Ectodermal cell (in vitro differentiated cells): ENCODE results near the gene DGKI.

Experiments used
- H3K27ac ChIP-seq: 2 replicates; pipeline ENCODE4 v1.7.0; 2013; ENCODE audit warnings: mild to moderate bottlenecking, low read depth, low read length; ENCODE audit not compliant: insufficient read depth, poor library complexity, severe bottlenecking
- H3K27me3 ChIP-seq: 2 replicates; pipeline ENCODE4 v1.7.0; 2013; ENCODE audit warnings: mild to moderate bottlenecking, low read length; ENCODE audit not compliant: insufficient read depth, control insufficient read depth, poor library complexity, severe bottlenecking
- H3K36me3 ChIP-seq: one replicate; pipeline ENCODE4 v1.7.0; 2013; ENCODE audit warnings: low read length; ENCODE audit not compliant: control insufficient read depth, insufficient read depth
- H3K4me1 ChIP-seq: one replicate; pipeline ENCODE4 v1.7.0; 2013; ENCODE audit warnings: low read length; ENCODE audit not compliant: control insufficient read depth, insufficient read depth
- H3K4me3 ChIP-seq: 2 replicates; pipeline ENCODE4 v1.7.0; 2013; ENCODE audit warnings: low read depth, low read length, control low read depth; ENCODE audit not compliant: insufficient read depth
- H3K9me3 ChIP-seq: 2 replicates; pipeline ENCODE4 v1.7.0; 2013; ENCODE audit warnings: mild to moderate bottlenecking, low read length, moderate library complexity; ENCODE audit not compliant: control insufficient read depth
- WGBS, 2 experiments: methylation state at CpG; one replicate each; pipeline ENCODE4 v1.1.7; 2013; ENCODE audit warnings: missing lambda C conversion rate in 2 of 2; 5-methylcytosine and 5-hydroxymethylcytosine counted together

Gene DGKI

GRCh38 chr7:137480401-137480800 lies 366.4 kb downstream of the DGKI start:
- 100% methylated on average over 1 of the region's 1 CpG for WGBS, 2 experiments
- H3K4me3 ChIP-seq = no peak overlapping the region
- H3K36me3 ChIP-seq = no peaks in the 10 kb centered on the region
- no peaks in the 10 kb centered on the region for H3K27me3 ChIP-seq
- no peaks in the 10 kb centered on the region for H3K9me3 ChIP-seq
- H3K27ac ChIP-seq = no peak overlapping the region
- peaks cover 3% of the 10 kb centered on the region for H3K4me1 ChIP-seq

- Histone ChIP-seq H3K27ac (no peak overlapping the region), H3K4me1 (no peaks in the 10 kb centered on the region), H3K27me3 (no peaks in the 10 kb centered on the region), H3K36me3 (no peaks in the 10 kb centered on the region), H3K9me3 (no peaks in the 10 kb centered on the region), H3K4me3 (no peak overlapping the region)
- WGBS, 2 experiments = 100% methylated on average over 1 of the region's 1 CpG; no CpG with 5 or more reads in 1 of the 2 experiments
Measured at GRCh38 chr7:137476937-137477336, 369.8 kb downstream of the DGKI start.

GRCh38 chr7:137475966-137476365 lies 370.8 kb downstream of the DGKI start:
- Histone ChIP-seq H3K36me3 (no peaks in the 10 kb centered on the region), H3K4me1 (no peaks in the 10 kb centered on the region), H3K27ac (no peak overlapping the region), H3K4me3 (no peak overlapping the region), H3K27me3 (no peaks in the 10 kb centered on the region), H3K9me3 (no peaks in the 10 kb centered on the region)
- WGBS, 2 experiments = 95% methylated on average over 6 of the region's 7 CpGs

- Histone ChIP-seq H3K27ac (no peak overlapping the region), H3K9me3 (no peaks in the 10 kb centered on the region), H3K36me3 (no peaks in the 10 kb centered on the region), H3K4me1 (no peaks in the 10 kb centered on the region), H3K4me3 (no peak overlapping the region), H3K27me3 (no peaks in the 10 kb centered on the region)
- 95 to 96% methylated on average over 8 to 9 of the region's 11 CpGs for WGBS, 2 experiments
Measured at GRCh38 chr7:137474540-137475026, 372.2 kb downstream of the DGKI start.

GRCh38 chr7:137471128-137471527 lies 375.6 kb downstream of the DGKI start:
- no peaks in the 10 kb centered on the region for H3K9me3 ChIP-seq
- no peaks in the 10 kb centered on the region for H3K36me3 ChIP-seq
- H3K4me3 ChIP-seq = no peak overlapping the region
- H3K27ac ChIP-seq = no peak overlapping the region
- H3K27me3 ChIP-seq = no peaks in the 10 kb centered on the region
- H3K4me1 ChIP-seq = peaks cover 5% of the 10 kb centered on the region
- 92 to 93% methylated on average over 3 of the region's 3 CpGs for WGBS, 2 experiments

- Histone ChIP-seq H3K27me3 (no peaks in the 10 kb centered on the region), H3K4me3 (no peak overlapping the region), H3K27ac (no peak overlapping the region), H3K9me3 (no peaks in the 10 kb centered on the region), H3K4me1 (peaks cover 5% of the 10 kb centered on the region), H3K36me3 (no peaks in the 10 kb centered on the region)
- WGBS, 2 experiments = 94 to 96% methylated on average over 6 of the region's 6 CpGs
Measured at GRCh38 chr7:137469858-137470257, 376.9 kb downstream of the DGKI start.

- Histone ChIP-seq H3K27me3 (no peaks in the 10 kb centered on the region), H3K4me3 (no peak overlapping the region), H3K27ac (no peak overlapping the region), H3K9me3 (no peaks in the 10 kb centered on the region), H3K4me1 (peaks cover 5% of the 10 kb centered on the region), H3K36me3 (no peaks in the 10 kb centered on the region)
- WGBS, 2 experiments = 91% methylated on average over 5 of the region's 5 CpGs
Measured at GRCh38 chr7:137469191-137469811, 377.5 kb downstream of the DGKI start.

- 87 to 92% methylated on average over 5 of the region's 5 CpGs for WGBS, 2 experiments
- Histone ChIP-seq H3K9me3 (no peaks in the 10 kb centered on the region), H3K27ac (no peak overlapping the region), H3K4me3 (no peak overlapping the region), H3K36me3 (no peaks in the 10 kb centered on the region), H3K27me3 (no peaks in the 10 kb centered on the region), H3K4me1 (no peaks in the 10 kb centered on the region)
Measured at GRCh38 chr7:137462847-137463246, 383.9 kb downstream of the DGKI start.

- H3K9me3 ChIP-seq = no peaks in the 10 kb centered on the region
- no peaks in the 10 kb centered on the region for H3K27me3 ChIP-seq
- no peaks in the 10 kb centered on the region for H3K4me1 ChIP-seq
- H3K27ac ChIP-seq = no peak overlapping the region
- no peaks in the 10 kb centered on the region for H3K36me3 ChIP-seq
- 93 to 98% methylated on average over 3 to 4 of the region's 4 CpGs for WGBS, 2 experiments
- H3K4me3 ChIP-seq = no peak overlapping the region
Measured at GRCh38 chr7:137462074-137462715, 384.6 kb downstream of the DGKI start.

- Histone ChIP-seq H3K4me1 (no peaks in the 10 kb centered on the region), H3K9me3 (no peaks in the 10 kb centered on the region), H3K27me3 (no peaks in the 10 kb centered on the region), H3K27ac (no peak overlapping the region), H3K36me3 (no peaks in the 10 kb centered on the region), H3K4me3 (no peak overlapping the region)
- WGBS, 2 experiments = 95% methylated on average over 2 of the region's 2 CpGs
Measured at GRCh38 chr7:137458399-137458798, 388.4 kb downstream of the DGKI start.
